Neural progenitor cell (in vitro differentiated cells): Measurements from ENCODE around the gene DET1. TPM values are rescaled to one million over a fixed set of nuclear protein-coding genes. Genes with fewer than 3 reads are reported as not detected.

Source experiments
- DNase-seq: peaks from one replicate; pipeline ENCODE4 v3.0.0-alpha.2; 2016; ENCODE audit warnings: low spot score
- H2AFZ ChIP-seq: fragments of 200-600 bp; sonication (generic); replicated peaks from 2 replicates; pipeline ENCODE4 v1.6.1; 2016; ENCODE audit warnings: antibody characterized with exemption
- H3F3A ChIP-seq: fragments of 200-600 bp; sonication (generic); 2 replicates; pipeline ENCODE4 v1.6.1; 2016; ENCODE audit warnings: antibody characterized with exemption, low read depth
- H3K27ac ChIP-seq: fragments of 200-600 bp; sonication (generic); 2 replicates; pipeline ENCODE4 v1.5.1; 2016; ENCODE audit warnings: mild to moderate bottlenecking
- H3K27me3 ChIP-seq: fragments of 200-600 bp; sonication (generic); 2 replicates; pipeline ENCODE4 v1.6.1; 2016; ENCODE audit warnings: mild to moderate bottlenecking, moderate library complexity
- H3K36me3 ChIP-seq: fragments of 200-600 bp; sonication (generic); 2 replicates; pipeline ENCODE4 v1.5.1; 2016
- H3K4me1 ChIP-seq: fragments of 200-600 bp; sonication (generic); 2 replicates; pipeline ENCODE4 v1.6.1; 2016; ENCODE audit warnings: mixed run types
- H3K4me2 ChIP-seq: fragments of 200-600 bp; sonication (generic); 2 replicates; pipeline ENCODE4 v1.6.1; 2016
- H3K4me3 ChIP-seq: fragments of 200-600 bp; sonication (generic); 2 replicates; pipeline ENCODE4 v1.5.1; 2016
- H3K79me2 ChIP-seq: fragments of 200-600 bp; sonication (generic); 2 replicates; pipeline ENCODE4 v1.6.1; 2016; ENCODE audit warnings: low read depth
- H3K9ac ChIP-seq: fragments of 200-600 bp; sonication (generic); 2 replicates; pipeline ENCODE4 v1.6.1; 2016
- H3K9me3 ChIP-seq: fragments of 200-600 bp; sonication (generic); 2 replicates; pipeline ENCODE4 v1.5.1; 2016; ENCODE audit warnings: low read depth
- H4K20me1 ChIP-seq: fragments of 200-600 bp; sonication (generic); 2 replicates; pipeline ENCODE4 v1.6.1; 2016; ENCODE audit warnings: low read depth
- H3K27ac Mint-ChIP-seq: 3 replicates; pipeline ENCODE4 v1.8.0; 2021; ENCODE audit warnings: mixed read lengths
- H3K27me3 Mint-ChIP-seq: 2 replicates; pipeline ENCODE4 v1.8.0; 2022; ENCODE audit warnings: low read depth, mild to moderate bottlenecking, inconsistent platforms, moderate library complexity, mixed read lengths; ENCODE audit not compliant: insufficient read depth
- H3K36me3 Mint-ChIP-seq: 3 replicates; pipeline ENCODE4 v1.8.0; 2021; ENCODE audit warnings: mixed read lengths
- H3K4me1 Mint-ChIP-seq: 3 replicates; pipeline ENCODE4 v1.8.0; 2021; ENCODE audit warnings: mixed read lengths
- H3K4me3 Mint-ChIP-seq: 3 replicates; pipeline ENCODE4 v1.8.0; 2021; ENCODE audit warnings: mild to moderate bottlenecking, moderate library complexity, mixed read lengths
- H3K9me3 Mint-ChIP-seq: 3 replicates; pipeline ENCODE4 v1.8.0; 2020; ENCODE audit warnings: mixed read lengths
- CTCF ChIP-seq: fragments of 200-600 bp; sonication (generic); IDR thresholded peaks from 2 replicates; pipeline ENCODE4 v1.5.1; 2017; ENCODE audit warnings: antibody characterized with exemption, mild to moderate bottlenecking
- EZH2 ChIP-seq: fragments of 200-600 bp; sonication (generic); IDR thresholded peaks from 2 replicates; pipeline ENCODE4 v1.6.1; 2017; ENCODE audit warnings: antibody characterized with exemption, mild to moderate bottlenecking, moderate library complexity
- EZH2phosphoT487 ChIP-seq: fragments of 200-600 bp; sonication (generic); IDR thresholded peaks from 2 replicates; pipeline ENCODE4 v1.6.1; 2017; ENCODE audit warnings: antibody characterized with exemption
- total RNA-seq: library from RNA; depleted of rRNA; stranded (reverse); fragments of >200 nt; gene quantifications from 2 replicates; pipeline ENCODE4 v1.2.3, GENCODE V29; 2015; ENCODE audit warnings: low replicate concordance

DET1 gene
- total RNA-seq, 1 donor from 2014 or later: 21.3 TPM

GRCh38 chr15:88518903-88519302, 27.6 kb downstream of the DET1 start:
- Histone ChIP-seq H4K20me1 (no peaks in the 10 kb centered on the region), H3K9ac (no peak overlapping the region), H3K4me2 (no peak overlapping the region), H3K9me3 (no peaks in the 10 kb centered on the region), H3K4me3 (no peak overlapping the region), H3K4me1 (no peaks in the 10 kb centered on the region), H2AFZ (no peak overlapping the region), H3K27me3 (no peaks in the 10 kb centered on the region), H3K79me2 (no peaks in the 10 kb centered on the region), H3K36me3 (no peaks in the 10 kb centered on the region), H3F3A (no peaks in the 10 kb centered on the region), H3K27ac (no peak overlapping the region)
- Mint-ChIP-seq H3K27me3 (no peaks in the 10 kb centered on the region), H3K4me1 (no peaks in the 10 kb centered on the region), H3K27ac (no peak overlapping the region), H3K9me3 (peaks cover 2% of the 10 kb centered on the region), H3K36me3 (peaks cover 15% of the 10 kb centered on the region), H3K4me3 (no peak overlapping the region)
- TF ChIP-seq EZH2phosphoT487: no peak
- TF ChIP-seq EZH2: no peak
- no peak for TF ChIP-seq CTCF
- DNase-seq: no peak

- Histone ChIP-seq H3F3A (no peaks in the 10 kb centered on the region), H3K9me3 (no peaks in the 10 kb centered on the region), H3K9ac (no peak overlapping the region), H4K20me1 (no peaks in the 10 kb centered on the region), H3K4me3 (no peak overlapping the region), H3K79me2 (no peaks in the 10 kb centered on the region), H2AFZ (no peak overlapping the region), H3K4me2 (no peak overlapping the region), H3K27ac (no peak overlapping the region), H3K36me3 (no peaks in the 10 kb centered on the region), H3K4me1 (no peaks in the 10 kb centered on the region), H3K27me3 (no peaks in the 10 kb centered on the region)
- DNase-seq: no peak
- H3K9me3 Mint-ChIP-seq: no peaks in the 10 kb centered on the region
- TF ChIP-seq CTCF: no peak
- TF ChIP-seq EZH2: no peak
- TF ChIP-seq EZH2phosphoT487: no peak
- peaks cover 36% of the 10 kb centered on the region for H3K36me3 Mint-ChIP-seq
- no peak overlapping the region for H3K4me3 Mint-ChIP-seq
- no peaks in the 10 kb centered on the region for H3K4me1 Mint-ChIP-seq
- no peak overlapping the region for H3K27ac Mint-ChIP-seq
- H3K27me3 Mint-ChIP-seq: no peaks in the 10 kb centered on the region
These were observed 33.3 kb downstream of the DET1 start for GRCh38 chr15:88513195-88513594.

- H3K27me3 Mint-ChIP-seq: no peaks in the 10 kb centered on the region
- no peak for TF ChIP-seq CTCF
- TF ChIP-seq EZH2phosphoT487: no peak
- TF ChIP-seq EZH2: no peak
- peaks cover 36% of the 10 kb centered on the region for H3K36me3 Mint-ChIP-seq
- H3K27ac Mint-ChIP-seq: no peak overlapping the region
- H3K9me3 Mint-ChIP-seq: no peaks in the 10 kb centered on the region
- H3K27me3 ChIP-seq: no peaks in the 10 kb centered on the region
- H2AFZ ChIP-seq: no peak overlapping the region
- no peak overlapping the region for H3K4me3 Mint-ChIP-seq
- no peaks in the 10 kb centered on the region for H4K20me1 ChIP-seq
- H3K9me3 ChIP-seq: no peaks in the 10 kb centered on the region
- H3K4me3 ChIP-seq: no peak overlapping the region
- H3K4me1 Mint-ChIP-seq: no peaks in the 10 kb centered on the region
- H3K27ac ChIP-seq: no peak overlapping the region
- H3F3A ChIP-seq: no peaks in the 10 kb centered on the region
- no peak overlapping the region for H3K9ac ChIP-seq
- H3K79me2 ChIP-seq: no peaks in the 10 kb centered on the region
- DNase-seq: no peak
- H3K4me1 ChIP-seq: no peaks in the 10 kb centered on the region
- H3K36me3 ChIP-seq: no peaks in the 10 kb centered on the region
- no peak overlapping the region for H3K4me2 ChIP-seq
These were observed 33.9 kb downstream of the DET1 start for GRCh38 chr15:88512601-88513000.
